Measurements from ENCODE around the gene GJE1.

The GJE1 gene

DNA sequence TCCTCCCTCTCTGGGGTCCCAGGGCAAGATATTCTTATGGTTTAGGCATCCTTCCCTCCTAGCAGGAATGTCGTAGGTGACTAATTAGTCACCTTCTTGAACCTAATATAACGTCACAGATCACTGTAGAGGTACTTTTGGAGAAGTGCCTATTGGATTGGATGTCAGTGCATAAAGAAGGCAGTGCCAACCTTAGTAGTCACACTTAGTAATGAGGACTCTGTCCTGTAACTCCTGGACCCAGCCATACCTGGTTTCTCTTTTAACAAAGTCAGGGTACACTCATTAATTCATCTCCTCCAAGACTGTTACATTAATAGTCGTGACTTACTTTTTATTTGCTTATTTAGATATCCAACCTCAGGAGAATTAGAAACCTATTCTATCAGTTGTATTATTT is 34.3 kb downstream of the GJE1 start:
- no peak for DNase-seq (ENCODE audit: low read depth)

DNA sequence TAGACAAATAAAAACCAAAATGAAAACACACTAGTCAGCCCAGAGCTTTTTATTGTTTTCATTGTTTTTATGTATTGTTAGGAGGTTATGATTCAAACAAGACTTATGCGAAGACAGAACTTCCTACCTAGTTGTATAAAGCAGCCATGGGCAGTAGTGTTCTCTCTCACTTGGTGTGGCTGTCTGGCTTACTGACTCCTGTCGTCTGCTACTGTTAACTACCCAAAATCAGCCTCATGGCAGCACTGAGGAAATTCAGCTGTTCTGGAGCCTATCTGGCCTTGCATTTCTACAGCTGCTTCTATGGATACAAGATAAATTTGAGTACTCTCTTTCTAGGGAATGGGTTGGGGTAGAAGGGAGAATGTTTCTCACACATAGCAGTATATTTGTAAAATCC is 34.8 kb downstream of the GJE1 start:
- DNase-seq (ENCODE audit: low read depth) = no peak

DNA sequence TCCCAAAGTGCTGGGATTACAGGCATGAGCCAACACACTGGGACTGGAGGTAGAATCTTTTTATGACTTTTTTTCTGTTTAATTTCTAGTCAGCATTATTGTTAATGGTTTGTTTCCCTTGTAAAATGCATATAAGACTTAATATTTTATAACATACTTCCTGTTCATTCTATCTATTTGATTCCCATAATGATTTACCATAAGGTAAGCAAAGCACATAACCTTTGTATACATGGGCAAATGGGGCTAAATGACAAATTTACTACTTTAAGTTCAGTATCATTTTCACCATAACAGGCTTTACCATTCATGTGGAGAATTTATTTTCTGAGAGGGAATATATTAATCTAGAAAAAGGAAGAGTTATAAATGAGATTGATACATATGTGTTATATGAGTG is 38.6 kb downstream of the GJE1 start:
- no peak for DNase-seq (ENCODE audit: low read depth)

DNA sequence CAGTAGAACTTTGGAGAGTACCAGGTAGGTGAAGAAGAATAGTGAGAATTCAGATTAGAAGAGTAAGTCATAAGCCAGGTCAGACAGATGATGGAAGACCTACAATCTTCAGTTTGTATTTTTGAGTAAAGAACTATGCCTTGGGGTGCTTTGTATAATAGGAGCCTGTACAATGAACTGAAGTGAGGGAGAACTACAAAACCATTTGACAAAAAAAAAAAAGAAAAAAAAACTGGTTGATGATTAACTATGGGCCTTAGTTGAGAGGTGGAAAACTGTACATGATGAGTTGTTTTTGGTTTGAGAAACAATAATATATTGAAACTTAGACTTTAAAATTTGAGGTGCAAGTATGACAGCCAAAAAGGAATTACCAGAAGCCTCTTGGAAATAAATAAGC is 40.0 kb downstream of the GJE1 start:
- no peak for DNase-seq (ENCODE audit: low read depth)

GRCh38 chr6:142173980-142174379 is 41.3 kb downstream of the GJE1 start:
- no peak for DNase-seq (ENCODE audit: low read depth)

GRCh38 chr6:142174703-142175102 is 42.0 kb downstream of the GJE1 start:
- no peak for DNase-seq (ENCODE audit: low read depth)

- no peak for DNase-seq (ENCODE audit: low read depth)
These were observed 45.4 kb downstream of the GJE1 start for GRCh38 chr6:142178129-142178528.

- DNase-seq (ENCODE audit: low read depth) = no peak
These were observed 49.3 kb downstream of the GJE1 start for GRCh38 chr6:142182004-142182403.

DNA sequence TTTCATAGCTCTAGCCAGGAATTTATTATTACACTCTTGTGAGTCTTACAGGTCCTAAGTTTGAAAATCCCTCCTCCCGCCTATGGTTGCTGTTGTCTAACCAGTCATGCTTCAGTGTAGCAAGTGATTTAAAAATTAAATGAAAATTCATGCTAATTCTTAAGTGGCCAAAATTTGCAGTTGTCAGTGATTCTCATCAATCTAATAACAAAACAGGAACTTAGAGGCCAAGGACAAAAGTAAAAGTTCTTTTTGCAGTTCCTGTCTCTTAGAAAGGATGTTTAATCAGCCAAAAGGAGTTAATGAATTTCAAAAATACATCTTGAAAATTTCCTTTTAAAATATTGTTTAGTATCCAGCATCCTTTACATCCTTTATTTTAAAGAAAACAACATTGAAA is 50.6 kb downstream of the GJE1 start:
- no peak for DNase-seq (ENCODE audit: low read depth)

- no peak for DNase-seq (ENCODE audit: low read depth)
These were observed 51.6 kb downstream of the GJE1 start for GRCh38 chr6:142184307-142184706.

All from stimulated activated CD8-positive, alpha-beta memory T cell treated with anti-CD3 and anti-CD28 coated beads, Interleukin-4, amount 100 ng/mL, for 24 hours (primary cell).